BE2C (cell line): ENCODE measurements around the gene ABCB11.

Experiments
- DNase-seq: peaks from one replicate; pipeline ENCODE4 v3.0.0-alpha.2; 2020
- H3K27me3 ChIP-seq: fragments of 250-450 bp; sonication (Bioruptor Pico); 2 replicates; pipeline ENCODE4 v1.5.1; 2020; ENCODE audit warnings: mild to moderate bottlenecking
- H3K36me3 ChIP-seq: fragments of 250-450 bp; sonication (Bioruptor Pico); 2 replicates; pipeline ENCODE4 v1.5.1; 2020; ENCODE audit warnings: mild to moderate bottlenecking
- H3K4me1 ChIP-seq: fragments of 250-450 bp; sonication (Bioruptor Pico); 2 replicates; pipeline ENCODE4 v1.5.1; 2020
- H3K4me3 ChIP-seq: 2 replicates; pipeline ENCODE4 v1.5.1; 2011; ENCODE audit warnings: low read depth, low read length
- H3K9me3 ChIP-seq: fragments of 250-450 bp; sonication (Bioruptor Pico); 2 replicates; pipeline ENCODE4 v1.5.1; 2020
- TF ChIP-seq, protein P1 (sequence below): IDR thresholded peaks from 2 replicates; pipeline ENCODE4 v1.5.1; 2012; ENCODE audit warnings: mild to moderate bottlenecking, low read depth, low read length

ABCB11 gene

DNA sequence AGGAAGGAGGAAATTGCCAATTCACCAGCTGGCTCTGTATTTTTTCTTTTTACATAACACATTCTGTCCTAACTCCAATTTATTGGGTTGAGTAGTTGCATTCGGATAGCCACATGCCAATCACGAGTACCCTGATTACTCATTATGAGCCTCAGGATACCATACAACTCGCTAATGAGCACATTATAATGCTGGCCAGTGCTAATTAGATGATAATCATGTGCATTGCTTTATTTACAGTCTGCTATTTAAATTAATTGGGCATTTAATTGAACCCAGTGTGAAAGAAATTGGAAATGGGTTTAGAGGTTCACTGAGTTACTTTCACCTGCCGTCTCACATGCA, 114.8 kb downstream of the ABCB11 start:
- Histone ChIP-seq H3K4me3 (no peak overlapping the region), H3K36me3 (no peaks in the 10 kb centered on the region), H3K4me1 (no peaks in the 10 kb centered on the region), H3K27me3 (no peaks in the 10 kb centered on the region), H3K9me3 (no peaks in the 10 kb centered on the region)
- DNase-seq: no peak
- TF ChIP-seq, protein P1, sequence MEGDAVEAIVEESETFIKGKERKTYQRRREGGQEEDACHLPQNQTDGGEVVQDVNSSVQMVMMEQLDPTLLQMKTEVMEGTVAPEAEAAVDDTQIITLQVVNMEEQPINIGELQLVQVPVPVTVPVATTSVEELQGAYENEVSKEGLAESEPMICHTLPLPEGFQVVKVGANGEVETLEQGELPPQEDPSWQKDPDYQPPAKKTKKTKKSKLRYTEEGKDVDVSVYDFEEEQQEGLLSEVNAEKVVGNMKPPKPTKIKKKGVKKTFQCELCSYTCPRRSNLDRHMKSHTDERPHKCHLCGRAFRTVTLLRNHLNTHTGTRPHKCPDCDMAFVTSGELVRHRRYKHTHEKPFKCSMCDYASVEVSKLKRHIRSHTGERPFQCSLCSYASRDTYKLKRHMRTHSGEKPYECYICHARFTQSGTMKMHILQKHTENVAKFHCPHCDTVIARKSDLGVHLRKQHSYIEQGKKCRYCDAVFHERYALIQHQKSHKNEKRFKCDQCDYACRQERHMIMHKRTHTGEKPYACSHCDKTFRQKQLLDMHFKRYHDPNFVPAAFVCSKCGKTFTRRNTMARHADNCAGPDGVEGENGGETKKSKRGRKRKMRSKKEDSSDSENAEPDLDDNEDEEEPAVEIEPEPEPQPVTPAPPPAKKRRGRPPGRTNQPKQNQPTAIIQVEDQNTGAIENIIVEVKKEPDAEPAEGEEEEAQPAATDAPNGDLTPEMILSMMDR: no peak

DNA sequence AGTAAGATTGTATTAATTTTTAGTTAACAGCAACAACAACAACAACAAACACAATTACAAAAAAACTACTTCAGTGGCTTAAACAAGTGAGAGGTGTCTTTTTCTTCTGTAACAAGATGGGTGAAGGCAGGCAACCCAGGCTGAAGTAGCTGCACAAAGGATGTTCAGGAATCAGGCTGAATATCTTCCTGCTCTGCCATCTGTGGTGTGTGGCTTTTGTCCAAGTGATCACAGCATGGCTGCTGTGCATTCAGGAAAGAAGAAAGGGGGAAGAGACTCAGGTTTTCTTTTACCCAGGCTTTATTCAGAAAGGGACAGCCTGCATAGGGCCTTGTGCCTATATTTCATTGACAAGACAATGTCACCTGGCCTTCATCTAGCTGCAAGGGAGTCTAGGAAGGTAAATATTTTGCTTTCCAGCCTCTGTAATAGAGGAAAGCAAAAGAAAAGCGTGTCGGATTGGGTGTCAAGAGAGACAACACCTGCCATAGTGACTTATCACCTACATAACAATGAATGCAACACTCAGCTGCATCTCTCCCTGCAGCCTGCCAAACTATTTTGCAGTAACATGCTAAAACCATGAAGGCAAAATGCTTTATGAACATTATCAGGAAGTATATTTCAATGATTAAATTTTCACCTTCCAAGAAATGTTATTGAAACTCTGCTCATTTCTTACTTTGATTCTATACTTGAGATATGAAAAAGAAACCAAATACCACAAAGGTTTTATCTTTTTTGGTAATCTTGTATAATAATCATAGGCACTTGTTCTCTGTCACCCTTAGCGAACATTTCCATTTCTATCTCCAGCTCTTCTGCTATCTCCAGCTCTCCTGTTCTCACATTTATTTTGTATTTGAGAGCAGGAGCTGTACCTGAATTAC, 115.4 kb downstream of the ABCB11 start:
- no peak overlapping the region for H3K4me3 ChIP-seq
- TF ChIP-seq, protein P1: no peak
- DNase-seq: no peak

DNA sequence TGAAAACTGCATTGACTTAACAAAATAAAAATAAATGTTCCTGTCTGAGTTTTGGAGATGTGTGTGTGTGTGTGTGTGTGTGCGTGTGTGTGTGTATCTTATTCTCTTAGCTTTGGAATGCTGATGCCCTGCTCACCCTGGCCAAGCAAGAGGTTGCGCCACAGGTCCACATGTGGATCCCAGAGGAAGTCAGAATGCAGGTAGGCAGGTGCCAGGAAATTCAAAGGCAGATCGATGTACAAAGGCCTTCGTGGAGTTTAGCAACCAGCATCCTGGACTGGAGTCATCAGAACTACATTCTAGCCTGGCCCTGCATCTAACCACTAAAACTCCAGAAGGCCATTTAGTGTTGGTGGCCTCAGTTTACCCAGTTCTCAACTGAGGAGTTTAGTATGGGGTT, 117.6 kb downstream of the ABCB11 start:
- no peaks in the 10 kb centered on the region for H3K36me3 ChIP-seq
- H3K9me3 ChIP-seq: no peaks in the 10 kb centered on the region
- TF ChIP-seq, protein P1: no peak
- H3K27me3 ChIP-seq: no peaks in the 10 kb centered on the region
- no peak for DNase-seq
- H3K4me1 ChIP-seq: no peaks in the 10 kb centered on the region
- no peak overlapping the region for H3K4me3 ChIP-seq

More for the DNA sequence above, 115.4 kb downstream of the ABCB11 start:
- no peaks in the 10 kb centered on the region for H3K36me3 ChIP-seq
- H3K4me1 ChIP-seq: no peaks in the 10 kb centered on the region
- H3K27me3 ChIP-seq: no peaks in the 10 kb centered on the region
- H3K9me3 ChIP-seq: no peaks in the 10 kb centered on the region

DNA sequence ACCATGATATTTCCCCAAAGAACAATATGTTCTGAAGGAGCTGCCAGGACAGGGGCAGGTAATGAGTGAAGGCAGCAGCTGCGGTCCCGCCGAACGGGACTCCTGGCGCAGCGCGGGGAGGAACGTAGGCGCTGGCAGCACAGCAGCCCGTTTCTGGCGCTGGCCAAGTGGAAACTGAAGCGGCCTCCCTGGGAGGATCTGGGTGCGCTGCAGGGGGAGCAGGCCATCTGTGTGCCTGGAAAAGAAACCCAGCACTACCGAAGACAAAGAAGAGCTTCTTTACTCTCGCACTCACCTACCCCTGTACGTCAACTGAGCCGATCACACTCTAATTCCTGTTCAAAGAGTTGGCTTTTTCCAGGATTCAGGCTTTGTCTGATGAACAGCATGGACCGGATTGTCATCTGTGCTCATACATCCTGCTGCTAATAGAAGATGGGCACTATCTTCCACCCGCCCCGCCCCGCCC, 118.2 kb downstream of the ABCB11 start:
- TF ChIP-seq, protein P1: no peak
- Histone ChIP-seq H3K36me3 (no peaks in the 10 kb centered on the region), H3K4me1 (no peaks in the 10 kb centered on the region), H3K4me3 (peak overlapping the region; percentile 55), H3K27me3 (no peaks in the 10 kb centered on the region), H3K9me3 (no peaks in the 10 kb centered on the region)
- DNase-seq: peak; percentile 58

DNA sequence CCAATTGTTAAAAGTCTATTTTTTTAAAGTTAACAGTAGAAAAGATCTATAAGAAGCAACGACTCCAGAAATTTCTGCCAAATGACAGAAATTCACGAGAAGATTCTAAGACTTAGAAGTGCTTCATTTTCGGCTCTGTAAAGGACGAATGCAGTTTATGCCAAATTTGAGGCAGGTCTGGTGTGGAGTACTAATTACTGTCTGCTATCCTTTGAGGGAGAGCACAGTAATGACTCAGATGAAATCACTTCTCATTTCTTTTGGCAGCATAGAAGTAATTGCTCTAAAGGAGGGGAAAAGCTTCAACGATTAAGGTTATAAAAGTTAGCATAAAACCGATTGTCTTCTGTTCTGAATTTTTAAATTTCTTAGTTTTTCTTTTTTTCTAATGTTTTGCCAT, 118.7 kb downstream of the ABCB11 start:
- no peaks in the 10 kb centered on the region for H3K36me3 ChIP-seq
- H3K27me3 ChIP-seq: no peaks in the 10 kb centered on the region
- TF ChIP-seq, protein P1: no peak
- no peaks in the 10 kb centered on the region for H3K9me3 ChIP-seq
- H3K4me1 ChIP-seq: no peaks in the 10 kb centered on the region
- H3K4me3 ChIP-seq: peak overlapping the region; percentile 55
- no peak for DNase-seq

DNA sequence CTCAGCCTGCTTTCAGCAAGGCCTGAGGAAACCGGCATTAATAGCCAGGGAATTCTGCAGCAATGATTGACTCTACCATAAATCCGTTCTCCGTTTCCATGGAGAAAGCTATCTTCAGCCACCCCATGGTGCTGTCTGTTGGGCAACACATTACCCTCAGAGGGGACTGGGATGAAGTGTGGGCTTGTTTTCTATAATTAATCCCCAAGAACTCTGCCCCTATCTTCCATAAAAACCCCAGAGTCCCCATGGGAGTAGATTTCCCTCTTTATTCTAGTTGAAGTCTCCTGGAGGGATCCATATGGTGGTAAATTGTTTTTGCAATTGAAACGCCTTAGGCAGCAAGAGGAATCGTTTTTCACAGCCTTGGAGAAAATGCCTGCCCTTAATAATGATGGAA, 120.8 kb downstream of the ABCB11 start:
- H3K9me3 ChIP-seq: no peaks in the 10 kb centered on the region
- H3K36me3 ChIP-seq: no peaks in the 10 kb centered on the region
- DNase-seq: no peak
- no peaks in the 10 kb centered on the region for H3K4me1 ChIP-seq
- H3K27me3 ChIP-seq: no peaks in the 10 kb centered on the region
- TF ChIP-seq, protein P1: no peak
- H3K4me3 ChIP-seq: no peak overlapping the region
